HUES6 (cell line): ENCODE results near the gene ROPN1.

ENCODE experiments used
- H3K27ac ChIP-seq: 2 replicates; pipeline ENCODE4 v1.7.0; 2013; ENCODE audit warnings: low read depth, mild to moderate bottlenecking, low read length, inconsistent platforms
- H3K27me3 ChIP-seq: 2 replicates; pipeline ENCODE4 v1.6.1; 2013; ENCODE audit warnings: low read length; ENCODE audit not compliant: control insufficient read depth, insufficient read depth
- H3K36me3 ChIP-seq: 2 replicates; pipeline ENCODE4 v1.6.1; 2013; ENCODE audit warnings: low read length; ENCODE audit not compliant: control insufficient read depth, insufficient read depth
- H3K4me1 ChIP-seq: 2 replicates; pipeline ENCODE4 v1.6.1; 2013; ENCODE audit warnings: low read length; ENCODE audit not compliant: control insufficient read depth, insufficient read depth
- H3K4me3 ChIP-seq: 2 replicates; pipeline ENCODE4 v1.5.1; 2013; ENCODE audit warnings: low read depth, low read length
- H3K9ac ChIP-seq: one replicate; pipeline ENCODE4 v1.6.1; 2013; ENCODE audit warnings: mild to moderate bottlenecking, low read length
- H3K9me3 ChIP-seq: 2 replicates; pipeline ENCODE4 v1.6.1; 2013; ENCODE audit warnings: low read depth, low read length; ENCODE audit not compliant: control insufficient read depth, insufficient read depth

Gene ROPN1

DNA sequence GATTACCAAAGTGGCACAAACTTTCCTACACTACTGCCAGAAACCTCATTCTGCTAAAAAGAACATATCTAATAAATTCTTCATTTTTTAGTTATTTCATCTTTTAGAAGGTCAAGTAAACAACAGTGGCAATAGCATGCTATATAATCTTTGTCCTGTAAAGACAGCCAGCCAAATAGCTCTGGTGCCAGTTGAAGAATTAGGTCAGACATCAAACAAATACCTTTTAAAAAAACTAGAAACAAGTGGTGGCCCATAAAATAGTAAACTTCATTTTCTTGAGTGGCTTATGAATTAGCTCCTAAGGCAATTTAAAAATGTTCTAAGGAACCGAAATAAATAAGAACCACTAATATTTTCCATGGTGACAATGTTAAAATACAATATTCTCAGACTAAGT is 50.4 kb downstream of the ROPN1 start:
- Histone ChIP-seq H3K4me1 (no peaks in the 10 kb centered on the region), H3K9ac (no peak overlapping the region), H3K27ac (no peak overlapping the region), H3K36me3 (peaks cover 82% of the 10 kb centered on the region), H3K9me3 (no peaks in the 10 kb centered on the region), H3K27me3 (no peaks in the 10 kb centered on the region), H3K4me3 (no peak overlapping the region)

DNA sequence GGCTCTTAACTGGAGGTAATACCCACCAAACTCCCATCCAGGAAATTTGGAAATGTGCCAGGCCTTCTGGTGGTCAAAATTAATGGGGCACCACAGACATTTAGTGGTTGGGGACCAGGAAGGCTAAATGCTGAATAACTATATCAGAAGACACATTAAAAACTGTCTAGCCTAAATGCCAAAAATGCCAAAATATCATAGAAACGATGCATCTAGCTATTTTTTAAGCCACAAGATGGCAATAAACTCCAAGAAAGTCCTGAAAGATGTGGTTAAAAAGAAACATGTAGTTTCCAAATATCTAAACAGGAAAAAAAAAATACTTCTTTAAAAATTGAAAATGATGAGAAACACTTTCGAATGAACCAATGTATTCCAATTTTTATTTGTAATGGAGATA is 50.8 kb downstream of the ROPN1 start:
- H3K27me3 ChIP-seq: no peaks in the 10 kb centered on the region
- H3K9ac ChIP-seq: no peak overlapping the region
- H3K4me3 ChIP-seq: no peak overlapping the region
- no peaks in the 10 kb centered on the region for H3K9me3 ChIP-seq
- no peaks in the 10 kb centered on the region for H3K4me1 ChIP-seq
- H3K36me3 ChIP-seq: peaks cover 79% of the 10 kb centered on the region
- no peak overlapping the region for H3K27ac ChIP-seq

DNA sequence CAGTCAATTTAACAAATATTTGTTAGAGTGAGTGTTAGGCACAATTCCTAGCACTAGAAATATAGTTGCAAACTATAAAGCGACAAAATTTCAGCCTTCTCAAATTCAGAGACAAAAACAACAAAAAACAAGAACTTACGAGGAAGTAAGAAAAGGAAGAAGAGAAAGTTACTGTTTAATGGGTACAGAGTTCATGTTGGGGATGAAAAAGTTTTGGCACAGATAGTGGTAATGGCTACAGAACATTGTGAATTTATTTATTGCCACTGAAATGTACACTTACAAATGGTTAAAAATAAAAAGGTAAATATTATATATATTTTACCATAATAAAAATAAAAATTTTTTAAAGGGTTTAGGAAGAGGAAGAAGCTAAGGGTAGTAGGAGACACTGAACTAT is 52.2 kb downstream of the ROPN1 start:
- peaks cover 76% of the 10 kb centered on the region for H3K36me3 ChIP-seq
- H3K27ac ChIP-seq: no peak overlapping the region
- no peak overlapping the region for H3K4me3 ChIP-seq
- H3K27me3 ChIP-seq: no peaks in the 10 kb centered on the region
- H3K9me3 ChIP-seq: no peaks in the 10 kb centered on the region
- H3K4me1 ChIP-seq: no peaks in the 10 kb centered on the region
- H3K9ac ChIP-seq: no peak overlapping the region

DNA sequence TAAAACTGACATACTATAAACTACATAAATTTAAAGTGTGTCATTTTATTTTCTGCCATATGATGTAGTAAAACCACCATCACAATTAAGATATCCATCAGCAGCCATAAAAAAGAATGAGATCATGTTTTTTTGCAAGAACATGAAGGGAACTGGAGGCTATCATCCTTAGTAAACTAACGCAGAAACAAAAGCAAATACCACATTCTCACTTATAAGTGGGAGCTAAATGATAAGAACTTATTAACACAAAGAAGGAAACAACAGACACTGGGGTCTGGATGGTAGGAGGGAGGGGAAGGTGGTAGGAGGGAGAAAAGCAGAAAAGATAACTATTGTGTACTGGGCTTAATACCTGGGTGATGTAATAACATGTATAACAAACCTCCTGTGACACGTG is 55.5 kb downstream of the ROPN1 start:
- Histone ChIP-seq H3K4me3 (no peak overlapping the region), H3K27ac (no peak overlapping the region), H3K9me3 (no peaks in the 10 kb centered on the region), H3K4me1 (no peaks in the 10 kb centered on the region), H3K36me3 (peaks cover 72% of the 10 kb centered on the region), H3K27me3 (no peaks in the 10 kb centered on the region), H3K9ac (no peak overlapping the region)

DNA sequence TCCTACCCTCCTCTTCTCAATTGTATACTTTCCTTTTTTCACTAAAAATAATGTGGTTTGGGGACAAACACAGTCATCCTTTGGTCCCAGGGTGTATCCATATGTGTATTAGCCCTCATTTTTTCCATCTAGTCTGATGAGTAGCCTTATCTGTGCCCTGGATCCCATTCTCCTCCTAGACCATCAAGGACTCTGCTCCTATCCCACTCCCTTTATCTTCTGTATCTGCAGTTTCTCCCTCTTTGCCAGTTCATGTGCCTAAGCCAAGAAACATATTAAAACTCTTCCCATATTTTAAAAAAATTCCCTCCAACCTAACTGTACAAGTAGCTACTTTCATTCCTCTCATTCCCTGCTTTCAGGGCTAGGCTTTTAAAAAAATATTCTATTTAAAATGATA is 56.1 kb downstream of the ROPN1 start:
- Histone ChIP-seq H3K27ac (no peak overlapping the region), H3K36me3 (peaks cover 74% of the 10 kb centered on the region), H3K9me3 (no peaks in the 10 kb centered on the region)

DNA sequence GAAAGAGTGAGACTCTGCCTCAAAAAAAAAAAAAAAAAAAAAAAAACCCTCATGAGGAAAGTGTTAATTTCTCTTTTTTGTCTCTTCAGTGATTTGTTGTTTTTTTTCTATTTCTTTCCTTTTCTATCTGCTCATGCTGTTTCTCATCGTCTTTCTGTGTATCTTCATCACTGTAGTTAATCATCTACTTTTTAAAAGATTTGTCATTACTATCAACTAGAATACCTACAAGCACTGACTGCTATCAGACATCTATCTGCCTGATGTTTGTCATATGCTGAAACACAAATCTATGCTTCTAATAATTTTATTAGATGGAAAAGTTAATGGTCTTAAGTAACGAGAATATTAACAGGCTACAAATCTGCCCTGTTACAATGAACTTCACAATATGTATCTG is 57.7 kb downstream of the ROPN1 start:
- no peak overlapping the region for H3K4me3 ChIP-seq
- H3K9ac ChIP-seq: no peak overlapping the region
- peaks cover 78% of the 10 kb centered on the region for H3K36me3 ChIP-seq
- H3K27ac ChIP-seq: no peak overlapping the region
- no peaks in the 10 kb centered on the region for H3K4me1 ChIP-seq
- H3K9me3 ChIP-seq: no peaks in the 10 kb centered on the region
- no peaks in the 10 kb centered on the region for H3K27me3 ChIP-seq

More for the DNA sequence above, 56.1 kb downstream of the ROPN1 start:
- Histone ChIP-seq H3K9ac (no peak overlapping the region), H3K27me3 (no peaks in the 10 kb centered on the region), H3K4me1 (no peaks in the 10 kb centered on the region), H3K4me3 (no peak overlapping the region)

DNA sequence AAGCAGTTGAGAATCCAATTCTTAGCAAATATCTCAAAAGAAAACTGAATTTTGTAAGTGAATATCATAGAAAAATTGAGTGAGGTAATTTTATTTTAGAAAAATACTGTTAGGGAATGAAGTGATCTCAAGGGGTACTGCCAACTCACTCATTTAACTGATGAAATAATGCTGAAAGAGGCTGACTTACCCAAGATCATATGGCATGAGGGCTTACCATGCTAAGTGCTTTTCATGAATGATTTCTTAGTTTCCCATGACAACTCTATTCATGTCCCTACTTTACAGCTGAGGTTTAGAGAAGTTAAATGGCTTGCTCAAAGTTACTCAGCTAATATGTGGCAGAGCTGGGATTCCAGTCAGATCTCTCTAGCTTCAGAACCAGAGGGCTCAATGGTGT is 61.5 kb downstream of the ROPN1 start:
- Histone ChIP-seq H3K36me3 (peaks cover 76% of the 10 kb centered on the region), H3K4me1 (no peaks in the 10 kb centered on the region), H3K9ac (no peak overlapping the region)

DNA sequence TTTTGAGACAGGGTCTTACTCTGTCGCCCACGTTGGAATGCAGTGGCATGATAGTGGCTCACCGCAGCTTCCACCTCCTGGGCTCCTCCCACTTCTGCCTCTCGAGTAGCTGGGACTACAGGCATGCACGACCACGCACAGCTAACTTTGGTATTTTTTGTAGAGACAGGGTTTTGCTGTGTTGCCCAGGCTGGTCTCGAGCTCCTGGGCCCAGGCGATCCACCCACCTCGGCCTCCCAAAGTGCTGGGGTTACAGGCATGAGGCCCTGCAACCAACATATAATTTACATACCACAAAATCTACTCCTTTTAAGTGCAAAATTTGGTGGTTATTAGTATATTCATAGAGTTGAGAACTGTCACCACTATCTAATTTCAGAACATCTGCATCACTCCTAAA is 62.6 kb downstream of the ROPN1 start:
- Histone ChIP-seq H3K9ac (no peak overlapping the region), H3K27me3 (no peaks in the 10 kb centered on the region), H3K27ac (no peak overlapping the region), H3K4me1 (no peaks in the 10 kb centered on the region), H3K4me3 (no peak overlapping the region), H3K9me3 (no peaks in the 10 kb centered on the region), H3K36me3 (peaks cover 76% of the 10 kb centered on the region)

More for the DNA sequence above, 61.5 kb downstream of the ROPN1 start:
- no peak overlapping the region for H3K27ac ChIP-seq
- H3K9me3 ChIP-seq: no peaks in the 10 kb centered on the region
- no peak overlapping the region for H3K4me3 ChIP-seq
- H3K27me3 ChIP-seq: no peaks in the 10 kb centered on the region

DNA sequence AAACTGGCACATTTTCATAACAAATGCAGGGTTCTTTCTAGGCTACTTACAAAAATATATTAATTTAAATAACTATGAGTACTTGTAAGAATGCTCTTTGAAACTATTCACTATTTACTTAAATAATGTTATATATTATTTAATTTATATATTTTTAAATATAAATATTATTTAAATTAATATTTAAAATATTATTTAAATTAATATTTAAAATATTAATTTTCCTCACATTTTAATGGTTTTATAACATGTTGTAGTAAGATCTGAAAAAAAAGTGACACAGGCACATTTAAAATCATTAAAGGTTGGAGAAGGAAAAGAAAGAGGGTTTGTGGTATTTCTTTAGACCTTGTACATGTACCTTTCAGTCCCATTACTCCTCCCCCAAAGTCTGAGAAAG is 65.5 kb downstream of the ROPN1 start:
- H3K27ac ChIP-seq: no peak overlapping the region
- H3K9me3 ChIP-seq: no peaks in the 10 kb centered on the region
- H3K9ac ChIP-seq: no peak overlapping the region
- no peaks in the 10 kb centered on the region for H3K27me3 ChIP-seq
- H3K4me3 ChIP-seq: no peak overlapping the region
- no peaks in the 10 kb centered on the region for H3K4me1 ChIP-seq
- peaks cover 68% of the 10 kb centered on the region for H3K36me3 ChIP-seq

DNA sequence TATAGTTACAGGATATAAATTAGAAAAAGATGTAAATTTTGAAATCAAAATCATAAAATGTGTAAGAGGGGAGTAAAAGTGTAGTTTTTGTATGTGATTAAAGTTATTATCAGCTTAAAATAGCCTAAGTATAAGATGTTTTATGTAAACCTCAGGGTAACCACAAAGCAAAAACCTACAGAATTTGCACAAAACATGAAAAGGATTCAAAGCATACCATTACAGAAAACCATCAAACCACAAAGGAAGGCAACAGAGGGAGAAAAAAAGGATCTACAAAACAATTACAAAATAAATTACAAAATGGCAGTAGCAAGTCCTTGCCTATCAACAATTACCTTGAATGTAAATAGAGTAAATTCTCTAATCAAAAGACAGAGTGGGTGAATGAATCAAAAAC is 71.1 kb downstream of the ROPN1 start:
- Histone ChIP-seq H3K4me3 (no peak overlapping the region), H3K27ac (no peak overlapping the region), H3K9ac (no peak overlapping the region), H3K36me3 (peaks cover 49% of the 10 kb centered on the region), H3K4me1 (no peaks in the 10 kb centered on the region), H3K9me3 (no peaks in the 10 kb centered on the region; the same call in 1 of the 2 replicates), H3K27me3 (no peaks in the 10 kb centered on the region)

DNA sequence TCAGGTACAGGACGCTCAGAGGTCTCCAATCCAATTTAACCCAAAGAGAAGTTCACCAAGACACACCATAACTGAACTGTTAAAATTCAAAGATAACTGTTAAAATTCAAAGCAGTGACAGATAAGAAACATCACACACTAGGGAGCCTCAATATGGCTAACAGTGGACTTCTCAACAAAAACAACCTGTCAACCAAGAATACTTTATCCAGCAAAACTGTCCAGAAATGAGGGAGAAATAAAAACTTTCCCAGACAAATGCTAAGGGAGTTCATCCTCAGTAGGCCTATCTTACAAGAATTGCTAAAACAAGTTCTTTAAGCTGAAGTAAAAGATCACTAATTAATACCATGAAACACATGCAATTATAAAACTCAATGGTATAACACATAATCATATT is 71.5 kb downstream of the ROPN1 start:
- Histone ChIP-seq H3K4me1 (no peaks in the 10 kb centered on the region), H3K36me3 (peaks cover 48% of the 10 kb centered on the region), H3K27me3 (no peaks in the 10 kb centered on the region), H3K9me3 (no peaks in the 10 kb centered on the region; the same call in 1 of the 2 replicates), H3K9ac (no peak overlapping the region), H3K4me3 (no peak overlapping the region), H3K27ac (no peak overlapping the region)

DNA sequence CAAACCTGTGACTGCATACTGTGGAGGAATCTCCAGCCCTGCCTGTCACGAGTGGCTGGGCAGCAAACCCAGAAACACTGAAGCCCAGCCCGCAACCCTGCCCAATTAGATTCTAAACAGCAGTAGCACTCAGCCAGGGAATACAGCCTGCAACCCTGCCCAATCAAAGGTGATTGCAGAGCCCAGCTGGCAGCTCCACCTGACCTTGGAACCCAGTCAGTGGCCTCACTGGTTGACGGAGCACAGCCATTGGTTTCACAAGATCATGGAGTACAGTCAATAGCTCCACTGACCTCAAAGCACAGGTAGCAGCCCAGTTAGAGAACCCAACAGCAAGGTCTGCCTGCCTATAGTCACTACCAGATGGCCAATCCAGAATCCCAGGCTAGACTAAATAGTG is 72.6 kb downstream of the ROPN1 start:
- no peak overlapping the region for H3K4me3 ChIP-seq
- H3K9ac ChIP-seq: no peak overlapping the region
- no peaks in the 10 kb centered on the region; the same call in 1 of the 2 replicates for H3K9me3 ChIP-seq
- H3K27me3 ChIP-seq: no peaks in the 10 kb centered on the region
- no peak overlapping the region for H3K27ac ChIP-seq
- H3K36me3 ChIP-seq: peaks cover 54% of the 10 kb centered on the region
- H3K4me1 ChIP-seq: no peaks in the 10 kb centered on the region
